BE2C (cell line): ENCODE results near the gene GPX6.
"Not testable (repeated sequence)": the region's sequence is repeated elsewhere in the genome, so short reads cannot be mapped to it uniquely, and the experiment has no call there.

Source experiments
- DNase-seq: peaks from one replicate; pipeline ENCODE4 v3.0.0-alpha.2; 2020
- H3K27me3 ChIP-seq: fragments of 250-450 bp; sonication (Bioruptor Pico); 2 replicates; pipeline ENCODE4 v1.5.1; 2020; ENCODE audit warnings: mild to moderate bottlenecking
- H3K36me3 ChIP-seq: fragments of 250-450 bp; sonication (Bioruptor Pico); 2 replicates; pipeline ENCODE4 v1.5.1; 2020; ENCODE audit warnings: mild to moderate bottlenecking
- H3K4me1 ChIP-seq: fragments of 250-450 bp; sonication (Bioruptor Pico); 2 replicates; pipeline ENCODE4 v1.5.1; 2020
- H3K4me3 ChIP-seq: 2 replicates; pipeline ENCODE4 v1.5.1; 2011; ENCODE audit warnings: low read depth, low read length
- H3K9me3 ChIP-seq: fragments of 250-450 bp; sonication (Bioruptor Pico); 2 replicates; pipeline ENCODE4 v1.5.1; 2020
- TF ChIP-seq, protein P1 (sequence below): IDR thresholded peaks from 2 replicates; pipeline ENCODE4 v1.5.1; 2012; ENCODE audit warnings: mild to moderate bottlenecking, low read depth, low read length

Gene GPX6

DNA sequence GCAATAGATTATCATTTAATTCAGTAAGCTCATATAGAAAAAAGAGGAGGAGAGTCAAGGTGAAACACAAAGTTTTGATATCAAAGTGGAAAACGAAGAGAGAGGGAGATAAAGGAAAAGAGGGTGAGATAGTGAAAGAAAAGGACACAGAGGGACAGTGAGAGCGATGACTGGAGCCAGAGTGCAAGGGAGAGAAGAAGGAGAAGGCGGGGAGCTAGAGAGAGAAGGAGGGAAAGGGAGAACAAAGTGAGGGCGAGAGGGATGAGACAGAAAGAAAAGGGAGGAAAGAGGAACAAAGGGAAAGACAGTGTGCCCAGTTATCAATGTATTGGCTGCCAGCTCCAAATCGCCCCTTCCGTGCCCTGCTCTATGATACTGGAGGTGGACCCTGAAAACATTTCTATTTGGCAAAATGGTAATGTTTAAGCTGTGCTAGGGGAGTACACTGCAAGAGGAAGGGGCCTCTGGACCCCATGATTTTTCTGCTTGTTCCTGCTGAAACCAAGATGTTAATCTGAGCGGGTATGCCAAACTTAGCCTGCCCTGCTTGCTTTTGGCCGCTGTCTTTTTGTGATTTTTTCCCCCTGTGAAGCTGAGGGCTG, 37.9 kb upstream of the GPX6 start:
- no peak for DNase-seq
- peaks cover 4% of the 10 kb centered on the region; the same call in 1 of the 2 replicates for H3K27me3 ChIP-seq
- peak overlapping the region; percentile 74 for H3K4me3 ChIP-seq
- TF ChIP-seq, protein P1, sequence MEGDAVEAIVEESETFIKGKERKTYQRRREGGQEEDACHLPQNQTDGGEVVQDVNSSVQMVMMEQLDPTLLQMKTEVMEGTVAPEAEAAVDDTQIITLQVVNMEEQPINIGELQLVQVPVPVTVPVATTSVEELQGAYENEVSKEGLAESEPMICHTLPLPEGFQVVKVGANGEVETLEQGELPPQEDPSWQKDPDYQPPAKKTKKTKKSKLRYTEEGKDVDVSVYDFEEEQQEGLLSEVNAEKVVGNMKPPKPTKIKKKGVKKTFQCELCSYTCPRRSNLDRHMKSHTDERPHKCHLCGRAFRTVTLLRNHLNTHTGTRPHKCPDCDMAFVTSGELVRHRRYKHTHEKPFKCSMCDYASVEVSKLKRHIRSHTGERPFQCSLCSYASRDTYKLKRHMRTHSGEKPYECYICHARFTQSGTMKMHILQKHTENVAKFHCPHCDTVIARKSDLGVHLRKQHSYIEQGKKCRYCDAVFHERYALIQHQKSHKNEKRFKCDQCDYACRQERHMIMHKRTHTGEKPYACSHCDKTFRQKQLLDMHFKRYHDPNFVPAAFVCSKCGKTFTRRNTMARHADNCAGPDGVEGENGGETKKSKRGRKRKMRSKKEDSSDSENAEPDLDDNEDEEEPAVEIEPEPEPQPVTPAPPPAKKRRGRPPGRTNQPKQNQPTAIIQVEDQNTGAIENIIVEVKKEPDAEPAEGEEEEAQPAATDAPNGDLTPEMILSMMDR, result no peak
- no peaks in the 10 kb centered on the region for H3K9me3 ChIP-seq
- no peaks in the 10 kb centered on the region for H3K4me1 ChIP-seq
- no peaks in the 10 kb centered on the region for H3K36me3 ChIP-seq

- Histone ChIP-seq H3K4me1 (no peaks in the 10 kb centered on the region), H3K9me3 (no peaks in the 10 kb centered on the region), H3K4me3 (no peak overlapping the region), H3K27me3 (peaks cover 4% of the 10 kb centered on the region; the same call in 1 of the 2 replicates), H3K36me3 (no peaks in the 10 kb centered on the region)
- DNase-seq, result no peak
- TF ChIP-seq, protein P1, result no peak
Observed at GRCh38 chr6:28551891-28552666, 36.5 kb upstream of the GPX6 start.

- not testable (repeated sequence) for H3K36me3 ChIP-seq, H3K27me3 ChIP-seq, DNase-seq, H3K9me3 ChIP-seq, H3K4me3 ChIP-seq, H3K4me1 ChIP-seq
Observed at GRCh38 chr6:28547003-28547402, 31.4 kb upstream of the GPX6 start.

DNA sequence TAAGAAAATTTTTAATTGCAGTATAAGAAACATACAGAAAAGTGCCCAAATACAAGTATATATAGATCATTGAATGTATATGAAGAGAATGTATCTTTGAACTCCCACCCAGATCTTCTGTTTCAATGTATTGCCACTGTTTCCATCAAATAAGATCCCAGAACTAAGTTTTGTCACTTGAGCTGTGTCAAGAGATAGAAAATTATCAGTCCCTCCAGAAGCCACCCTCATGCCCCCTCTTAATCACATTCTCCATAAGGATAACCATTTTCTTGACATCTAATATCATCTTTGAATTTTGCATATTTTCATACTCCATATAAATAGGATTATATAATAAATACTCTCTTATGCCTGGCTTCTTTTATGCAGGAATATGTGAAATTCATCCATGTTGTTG, 30.4 kb upstream of the GPX6 start:
- Histone ChIP-seq H3K4me3 (no peak overlapping the region), H3K4me1 (no peaks in the 10 kb centered on the region), H3K27me3 (peaks cover 2% of the 10 kb centered on the region; the same call in 1 of the 2 replicates), H3K9me3 (no peaks in the 10 kb centered on the region), H3K36me3 (no peaks in the 10 kb centered on the region)
- TF ChIP-seq, protein P1, result no peak
- no peak for DNase-seq

- DNase-seq, result no peak
- Histone ChIP-seq H3K36me3 (no peaks in the 10 kb centered on the region), H3K4me1 (no peaks in the 10 kb centered on the region), H3K9me3 (no peaks in the 10 kb centered on the region), H3K4me3 (no peak overlapping the region), H3K27me3 (peaks cover 2% of the 10 kb centered on the region; the same call in 1 of the 2 replicates)
- TF ChIP-seq, protein P1, result no peak
Observed at GRCh38 chr6:28543651-28544610, 28.3 kb upstream of the GPX6 start.
